Activated CD4-positive, CD25-positive, alpha-beta regulatory T cell (primary cell): Measurements from ENCODE around the gene SLC17A9.

ENCODE experiments used
- DNase-seq, 4 experiments: peaks; one replicate each; lab custom pipeline; 2025; lab: John Stamatoyannopoulos, UW

The SLC17A9 gene

GRCh38 chr20:63003546-63003945, 51.0 kb downstream of the SLC17A9 start:
- DNase-seq = no peak

GRCh38 chr20:63004607-63005364, 52.3 kb downstream of the SLC17A9 start:
- DNase-seq = no peak

GRCh38 chr20:63005365-63005861, 52.9 kb downstream of the SLC17A9 start:
- DNase-seq = no peak

GRCh38 chr20:63005862-63006539, 53.5 kb downstream of the SLC17A9 start:
- DNase-seq = no peak

GRCh38 chr20:63006540-63007359, 54.2 kb downstream of the SLC17A9 start, which contains the start of gene BHLHE23:
Gene BHLHE23, minus strand, starts transcription at chr20:63006964. Its CDS starts 190 bp downstream, at chr20:63006774.
- DNase-seq = no peak

GRCh38 chr20:63007360-63007645, 54.8 kb downstream of the SLC17A9 start:
- no peak for DNase-seq

GRCh38 chr20:63007646-63008488, 55.4 kb downstream of the SLC17A9 start:
- no peak for DNase-seq

GRCh38 chr20:63008541-63009044, 56.1 kb downstream of the SLC17A9 start:
- DNase-seq = no peak

GRCh38 chr20:63009045-63009961, 56.8 kb downstream of the SLC17A9 start:
- DNase-seq = peak; percentile 69 to 73 (median 73)

GRCh38 chr20:63009988-63010769, 57.7 kb downstream of the SLC17A9 start:
- peak; percentile 15 to 35 (median 30) for DNase-seq

GRCh38 chr20:63011798-63012197, 59.3 kb downstream of the SLC17A9 start:
- no peak for DNase-seq

- DNase-seq = no peak
Measured at GRCh38 chr20:63013207-63013606, 60.7 kb downstream of the SLC17A9 start.

- DNase-seq = no peak
Measured at GRCh38 chr20:63014287-63014686, 61.8 kb downstream of the SLC17A9 start.

GRCh38 chr20:63014710-63015109, 62.2 kb downstream of the SLC17A9 start:
- DNase-seq = no peak

- no peak for DNase-seq
Measured at GRCh38 chr20:63015147-63015661, 62.7 kb downstream of the SLC17A9 start.

- no peak for DNase-seq
Measured at GRCh38 chr20:63015662-63016361, 63.3 kb downstream of the SLC17A9 start.

- no peak for DNase-seq
Measured at GRCh38 chr20:63016514-63017075, 64.1 kb downstream of the SLC17A9 start.
